ENCODE measurements around the gene KIF21B. TPM values are rescaled to one million over a fixed set of nuclear protein-coding genes. Genes with fewer than 3 reads are reported as not detected.
"Not testable (repeated sequence)": the region's sequence is repeated elsewhere in the genome, so short reads cannot be mapped to it uniquely, and the experiment has no call there.

The KIF21B gene
- total RNA-seq, 2 experiments from 2014 or later, result 45.5 to 46.3 TPM

- no peaks in the 10 kb centered on the region for H3K36me3 Mint-ChIP-seq (ENCODE audit: low read depth)
- CTCF ChIA-PET, result interaction anchor here (0.6 to 0.7 kb wide), 4 partner anchors 15 to 1273 kb away, joined by 3 to 5 read pairs (median 4); no protein-coding TSS in a partner anchor
- H3K27me3 Mint-ChIP-seq (ENCODE audit: low read depth), result no peaks in the 10 kb centered on the region
- intact Hi-C loops (cut with micrococcal nuclease), result no loop called here
- no peaks in the 10 kb centered on the region for H3K4me1 Mint-ChIP-seq (ENCODE audit: low read depth)
- H3K9me3 Mint-ChIP-seq, result peaks cover 6% of the 10 kb centered on the region
- H3K27ac Mint-ChIP-seq, result no peak overlapping the region
- DNase-seq, result peak; percentile 23
- H3K4me3 Mint-ChIP-seq, result no peak overlapping the region
Observed at GRCh38 chr1:200938955-200939354, 84.6 kb downstream of the KIF21B start.

- H3K27ac Mint-ChIP-seq; H3K27me3 Mint-ChIP-seq (ENCODE audit: low read depth); intact Hi-C loops (cut with micrococcal nuclease); H3K4me3 Mint-ChIP-seq; DNase-seq; H3K4me1 Mint-ChIP-seq (ENCODE audit: low read depth); H3K36me3 Mint-ChIP-seq (ENCODE audit: low read depth); H3K9me3 Mint-ChIP-seq: not testable (repeated sequence)
- CTCF ChIA-PET, result interaction anchor here (0.6 to 1.3 kb wide), 3 partner anchors 51 to 941 kb away, joined by 3 to 5 read pairs (median 4); no protein-coding TSS in a partner anchor
Observed at GRCh38 chr1:200935286-200935962, 88.1 kb downstream of the KIF21B start.

GRCh38 chr1:200934676-200935245 lies 88.8 kb downstream of the KIF21B start:
- H3K9me3 Mint-ChIP-seq, result peaks cover 5% of the 10 kb centered on the region
- CTCF ChIA-PET, result interaction anchor here (0.6 to 1.4 kb wide), 4 partner anchors 37 to 942 kb away, joined by 3 to 5 read pairs (median 4); no protein-coding TSS in a partner anchor
- H3K27ac Mint-ChIP-seq, result no peak overlapping the region
- DNase-seq, result no peak
- no peaks in the 10 kb centered on the region for H3K4me1 Mint-ChIP-seq (ENCODE audit: low read depth)
- intact Hi-C loops (cut with micrococcal nuclease), result no loop called here
- no peak overlapping the region for H3K4me3 Mint-ChIP-seq
- no peaks in the 10 kb centered on the region for H3K36me3 Mint-ChIP-seq (ENCODE audit: low read depth)
- no peaks in the 10 kb centered on the region for H3K27me3 Mint-ChIP-seq (ENCODE audit: low read depth)

- H3K36me3 Mint-ChIP-seq (ENCODE audit: low read depth), result no peaks in the 10 kb centered on the region
- H3K27me3 Mint-ChIP-seq (ENCODE audit: low read depth), result peaks cover 3% of the 10 kb centered on the region
- H3K9me3 Mint-ChIP-seq, result peaks cover 5% of the 10 kb centered on the region
- H3K4me1 Mint-ChIP-seq (ENCODE audit: low read depth), result no peaks in the 10 kb centered on the region
- H3K27ac Mint-ChIP-seq, result no peak overlapping the region
- DNase-seq, result no peak
- H3K4me3 Mint-ChIP-seq, result no peak overlapping the region
- intact Hi-C loops (cut with micrococcal nuclease), result no loop called here
- CTCF ChIA-PET, result interaction anchor here (1.1 kb wide), 1 partner anchor 40 kb away, joined by 3 read pairs; no protein-coding TSS in a partner anchor
Observed at GRCh38 chr1:200931776-200932175, 91.7 kb downstream of the KIF21B start.

- H3K27ac Mint-ChIP-seq; DNase-seq; intact Hi-C loops (cut with micrococcal nuclease); H3K27me3 Mint-ChIP-seq (ENCODE audit: low read depth); H3K4me1 Mint-ChIP-seq (ENCODE audit: low read depth); H3K4me3 Mint-ChIP-seq; H3K9me3 Mint-ChIP-seq; CTCF ChIA-PET; H3K36me3 Mint-ChIP-seq (ENCODE audit: low read depth): not testable (repeated sequence)
Observed at GRCh38 chr1:200930285-200930684, 93.2 kb downstream of the KIF21B start.

GRCh38 chr1:200929530-200930278 lies 93.8 kb downstream of the KIF21B start:
- H3K4me3 Mint-ChIP-seq, result no peak overlapping the region
- H3K9me3 Mint-ChIP-seq, result peaks cover 5% of the 10 kb centered on the region
- no peak for DNase-seq
- no peaks in the 10 kb centered on the region for H3K36me3 Mint-ChIP-seq (ENCODE audit: low read depth)
- peaks cover 2% of the 10 kb centered on the region for H3K4me1 Mint-ChIP-seq (ENCODE audit: low read depth)
- H3K27ac Mint-ChIP-seq, result no peak overlapping the region
- peaks cover 3% of the 10 kb centered on the region for H3K27me3 Mint-ChIP-seq (ENCODE audit: low read depth)
- CTCF ChIA-PET, result interaction anchor here (0.6 to 1.2 kb wide), 3 partner anchors 126 to 237 kb away, joined by 3 to 4 read pairs (median 3); no protein-coding TSS in a partner anchor
- intact Hi-C loops (cut with micrococcal nuclease), result no loop called here

GRCh38 chr1:200925831-200926230 lies 97.7 kb downstream of the KIF21B start:
- H3K9me3 Mint-ChIP-seq, result no peaks in the 10 kb centered on the region
- intact Hi-C loops (cut with micrococcal nuclease), result loop anchor here (1.0 to 2.0 kb wide), 5 partner anchors 21 to 131 kb away; no protein-coding TSS in a partner anchor
- H3K27me3 Mint-ChIP-seq (ENCODE audit: low read depth), result peaks cover 5% of the 10 kb centered on the region
- H3K4me3 Mint-ChIP-seq, result no peak overlapping the region
- CTCF ChIA-PET, result interaction anchor here (1.0 kb wide), 1 partner anchor 10 kb away, joined by 7 read pairs; no protein-coding TSS in a partner anchor
- H3K27ac Mint-ChIP-seq, result no peak overlapping the region
- peaks cover 2% of the 10 kb centered on the region for H3K4me1 Mint-ChIP-seq (ENCODE audit: low read depth)
- H3K36me3 Mint-ChIP-seq (ENCODE audit: low read depth), result no peaks in the 10 kb centered on the region
- DNase-seq, result peak; percentile 32

GRCh38 chr1:200923601-200924000 lies 99.9 kb downstream of the KIF21B start:
- DNase-seq, result no peak
- CTCF ChIA-PET, result interaction anchor here (0.6 to 1.2 kb wide), 2 partner anchors 15 to 58 kb away, joined by 3 read pairs; no protein-coding TSS in a partner anchor
- Mint-ChIP-seq H3K27me3 (ENCODE audit: low read depth) (peaks cover 5% of the 10 kb centered on the region), H3K27ac (no peak overlapping the region), H3K4me1 (ENCODE audit: low read depth) (peaks cover 2% of the 10 kb centered on the region), H3K36me3 (ENCODE audit: low read depth) (no peaks in the 10 kb centered on the region), H3K9me3 (no peaks in the 10 kb centered on the region), H3K4me3 (no peak overlapping the region)
- intact Hi-C loops (cut with micrococcal nuclease), result no loop called here

GRCh38 chr1:200922406-200922805 lies 101.1 kb downstream of the KIF21B start:
- peaks cover 2% of the 10 kb centered on the region for H3K27me3 Mint-ChIP-seq (ENCODE audit: low read depth)
- intact Hi-C loops (cut with micrococcal nuclease), result no loop called here
- H3K36me3 Mint-ChIP-seq (ENCODE audit: low read depth), result no peaks in the 10 kb centered on the region
- no peaks in the 10 kb centered on the region for H3K9me3 Mint-ChIP-seq
- no peak overlapping the region for H3K4me3 Mint-ChIP-seq
- DNase-seq, result no peak
- H3K4me1 Mint-ChIP-seq (ENCODE audit: low read depth), result peaks cover 2% of the 10 kb centered on the region
- H3K27ac Mint-ChIP-seq, result no peak overlapping the region
- CTCF ChIA-PET, result no interaction called here

GRCh38 chr1:200921571-200922110 lies 101.9 kb downstream of the KIF21B start:
- CTCF ChIA-PET, result no interaction called here
- Mint-ChIP-seq H3K4me1 (ENCODE audit: low read depth) (peaks cover 2% of the 10 kb centered on the region), H3K4me3 (no peak overlapping the region), H3K9me3 (no peaks in the 10 kb centered on the region), H3K27me3 (ENCODE audit: low read depth) (peaks cover 2% of the 10 kb centered on the region), H3K27ac (no peak overlapping the region), H3K36me3 (ENCODE audit: low read depth) (no peaks in the 10 kb centered on the region)
- intact Hi-C loops (cut with micrococcal nuclease), result no loop called here
- DNase-seq, result no peak

Measured in activated naive CD4-positive, alpha-beta T cell treated with anti-CD3 and anti-CD28 coated beads for 36 hours (primary cell).